ENCODE measurements around the gene C5orf52.
"Not testable (repeated sequence)": the region's sequence is repeated elsewhere in the genome, so short reads cannot be mapped to it uniquely, and the experiment has no call there.

Gene C5orf52

GRCh38 chr5:157690690-157691433 is 19.5 kb downstream of the C5orf52 start:
- peak overlapping the region in 2 of 5 donors; percentile 33 to 45 for H3K4me3 ChIP-seq (ENCODE audit: low read depth in 1 of 5, low read length in 5 of 5)

GRCh38 chr5:157693816-157694215 is 22.5 kb downstream of the C5orf52 start:
- not testable (repeated sequence) for H3K27ac ChIP-seq (ENCODE audit: low read depth, low read length); H3K36me3 ChIP-seq (ENCODE audit: control insufficient read depth in 5 of 5, insufficient read depth in 5 of 5, low read length in 5 of 5); H3K4me1 ChIP-seq (ENCODE audit: control insufficient read depth in 5 of 5, insufficient read depth in 5 of 5, low read length in 5 of 5); H3K9ac ChIP-seq (ENCODE audit: low read length in 5 of 5); H3K9me3 ChIP-seq (ENCODE audit: control insufficient read depth in 5 of 5, low read length in 5 of 5); H3K27me3 ChIP-seq (ENCODE audit: control insufficient read depth in 5 of 5, insufficient read depth in 4 of 5, low read length in 5 of 5); H3K4me3 ChIP-seq (ENCODE audit: low read depth in 1 of 5, low read length in 5 of 5)

More at GRCh38 chr5:157690690-157691433, 19.5 kb downstream of the C5orf52 start:
- Histone ChIP-seq H3K9me3 (ENCODE audit: control insufficient read depth in 5 of 5, low read length in 5 of 5) (peaks cover 0 to 5% (median 0%) of the 10 kb centered on the region in 5 donors), H3K27ac (ENCODE audit: low read depth, low read length) (no peak overlapping the region), H3K9ac (ENCODE audit: low read length in 5 of 5) (no peak overlapping the region), H3K4me1 (ENCODE audit: control insufficient read depth in 5 of 5, insufficient read depth in 5 of 5, low read length in 5 of 5) (peaks cover 0 to 9% (median 0%) of the 10 kb centered on the region in 5 donors), H3K27me3 (ENCODE audit: control insufficient read depth in 5 of 5, insufficient read depth in 4 of 5, low read length in 5 of 5) (peaks cover 0 to 2% (median 0%) of the 10 kb centered on the region in 5 donors), H3K36me3 (ENCODE audit: control insufficient read depth in 5 of 5, insufficient read depth in 5 of 5, low read length in 5 of 5) (no peaks in the 10 kb centered on the region)

- H3K4me3 ChIP-seq (ENCODE audit: low read depth in 1 of 5, low read length in 5 of 5) = not testable (repeated sequence)
Observed at GRCh38 chr5:157696154-157696553, 24.8 kb downstream of the C5orf52 start.

GRCh38 chr5:157698674-157699073 is 27.3 kb downstream of the C5orf52 start:
- not testable (repeated sequence) for H3K9me3 ChIP-seq (ENCODE audit: control insufficient read depth in 5 of 5, low read length in 5 of 5); H3K36me3 ChIP-seq (ENCODE audit: control insufficient read depth in 5 of 5, insufficient read depth in 5 of 5, low read length in 5 of 5); H3K27ac ChIP-seq (ENCODE audit: low read depth, low read length); H3K9ac ChIP-seq (ENCODE audit: low read length in 5 of 5); H3K27me3 ChIP-seq (ENCODE audit: control insufficient read depth in 5 of 5, insufficient read depth in 4 of 5, low read length in 5 of 5); H3K4me1 ChIP-seq (ENCODE audit: control insufficient read depth in 5 of 5, insufficient read depth in 5 of 5, low read length in 5 of 5); H3K4me3 ChIP-seq (ENCODE audit: low read depth in 1 of 5, low read length in 5 of 5)

More at GRCh38 chr5:157696154-157696553, 24.8 kb downstream of the C5orf52 start:
- H3K36me3 ChIP-seq (ENCODE audit: control insufficient read depth in 5 of 5, insufficient read depth in 5 of 5, low read length in 5 of 5); H3K27me3 ChIP-seq (ENCODE audit: control insufficient read depth in 5 of 5, insufficient read depth in 4 of 5, low read length in 5 of 5); H3K27ac ChIP-seq (ENCODE audit: low read depth, low read length); H3K4me1 ChIP-seq (ENCODE audit: control insufficient read depth in 5 of 5, insufficient read depth in 5 of 5, low read length in 5 of 5); H3K9ac ChIP-seq (ENCODE audit: low read length in 5 of 5); H3K9me3 ChIP-seq (ENCODE audit: control insufficient read depth in 5 of 5, low read length in 5 of 5): not testable (repeated sequence)

- peaks cover 3 to 5% (median 4%) of the 10 kb centered on the region in 5 donors for H3K9me3 ChIP-seq (ENCODE audit: control insufficient read depth in 5 of 5, low read length in 5 of 5)
- no peak overlapping the region for H3K4me3 ChIP-seq (ENCODE audit: low read depth in 1 of 5, low read length in 5 of 5)
- no peaks in the 10 kb centered on the region for H3K36me3 ChIP-seq (ENCODE audit: control insufficient read depth in 5 of 5, insufficient read depth in 5 of 5, low read length in 5 of 5)
- H3K9ac ChIP-seq (ENCODE audit: low read length in 5 of 5) = no peak overlapping the region
- no peaks in the 10 kb centered on the region for H3K27me3 ChIP-seq (ENCODE audit: control insufficient read depth in 5 of 5, insufficient read depth in 4 of 5, low read length in 5 of 5)
- no peak overlapping the region for H3K27ac ChIP-seq (ENCODE audit: low read depth, low read length)
- no peaks in the 10 kb centered on the region for H3K4me1 ChIP-seq (ENCODE audit: control insufficient read depth in 5 of 5, insufficient read depth in 5 of 5, low read length in 5 of 5)
Observed at GRCh38 chr5:157703736-157704135, 32.4 kb downstream of the C5orf52 start.

- Histone ChIP-seq H3K27ac (ENCODE audit: low read depth, low read length) (no peak overlapping the region), H3K9ac (ENCODE audit: low read length in 5 of 5) (no peak overlapping the region), H3K9me3 (ENCODE audit: control insufficient read depth in 5 of 5, low read length in 5 of 5) (no peaks in the 10 kb centered on the region), H3K4me3 (ENCODE audit: low read depth in 1 of 5, low read length in 5 of 5) (no peak overlapping the region), H3K36me3 (ENCODE audit: control insufficient read depth in 5 of 5, insufficient read depth in 5 of 5, low read length in 5 of 5) (no peaks in the 10 kb centered on the region), H3K27me3 (ENCODE audit: control insufficient read depth in 5 of 5, insufficient read depth in 4 of 5, low read length in 5 of 5) (no peaks in the 10 kb centered on the region), H3K4me1 (ENCODE audit: control insufficient read depth in 5 of 5, insufficient read depth in 5 of 5, low read length in 5 of 5) (no peaks in the 10 kb centered on the region)
Observed at GRCh38 chr5:157708866-157709265, 37.5 kb downstream of the C5orf52 start.

- Histone ChIP-seq H3K4me1 (ENCODE audit: control insufficient read depth in 5 of 5, insufficient read depth in 5 of 5, low read length in 5 of 5) (no peaks in the 10 kb centered on the region), H3K4me3 (ENCODE audit: low read depth in 1 of 5, low read length in 5 of 5) (no peak overlapping the region), H3K9ac (ENCODE audit: low read length in 5 of 5) (no peak overlapping the region), H3K27me3 (ENCODE audit: control insufficient read depth in 5 of 5, insufficient read depth in 4 of 5, low read length in 5 of 5) (no peaks in the 10 kb centered on the region), H3K27ac (ENCODE audit: low read depth, low read length) (no peak overlapping the region), H3K9me3 (ENCODE audit: control insufficient read depth in 5 of 5, low read length in 5 of 5) (no peaks in the 10 kb centered on the region), H3K36me3 (ENCODE audit: control insufficient read depth in 5 of 5, insufficient read depth in 5 of 5, low read length in 5 of 5) (no peaks in the 10 kb centered on the region)
Observed at GRCh38 chr5:157709346-157709745, 38.0 kb downstream of the C5orf52 start.

- Histone ChIP-seq H3K9ac (ENCODE audit: low read length in 5 of 5) (no peak overlapping the region), H3K27me3 (ENCODE audit: control insufficient read depth in 5 of 5, insufficient read depth in 4 of 5, low read length in 5 of 5) (no peaks in the 10 kb centered on the region), H3K4me1 (ENCODE audit: control insufficient read depth in 5 of 5, insufficient read depth in 5 of 5, low read length in 5 of 5) (no peaks in the 10 kb centered on the region), H3K36me3 (ENCODE audit: control insufficient read depth in 5 of 5, insufficient read depth in 5 of 5, low read length in 5 of 5) (no peaks in the 10 kb centered on the region), H3K9me3 (ENCODE audit: control insufficient read depth in 5 of 5, low read length in 5 of 5) (no peaks in the 10 kb centered on the region), H3K4me3 (ENCODE audit: low read depth in 1 of 5, low read length in 5 of 5) (no peak overlapping the region), H3K27ac (ENCODE audit: low read depth, low read length) (no peak overlapping the region)
Observed at GRCh38 chr5:157710431-157710830, 39.1 kb downstream of the C5orf52 start.

- H3K27me3 ChIP-seq (ENCODE audit: control insufficient read depth in 5 of 5, insufficient read depth in 4 of 5, low read length in 5 of 5) = no peaks in the 10 kb centered on the region
Observed at GRCh38 chr5:157710882-157711281, 39.5 kb downstream of the C5orf52 start.

GRCh38 chr5:157713830-157714595 is 42.7 kb downstream of the C5orf52 start:
- no peak overlapping the region for H3K4me3 ChIP-seq (ENCODE audit: low read depth in 1 of 5, low read length in 5 of 5)
- H3K27me3 ChIP-seq (ENCODE audit: control insufficient read depth in 5 of 5, insufficient read depth in 4 of 5, low read length in 5 of 5) = no peaks in the 10 kb centered on the region
- no peaks in the 10 kb centered on the region for H3K36me3 ChIP-seq (ENCODE audit: control insufficient read depth in 5 of 5, insufficient read depth in 5 of 5, low read length in 5 of 5)
- no peaks in the 10 kb centered on the region for H3K9me3 ChIP-seq (ENCODE audit: control insufficient read depth in 5 of 5, low read length in 5 of 5)
- H3K4me1 ChIP-seq (ENCODE audit: control insufficient read depth in 5 of 5, insufficient read depth in 5 of 5, low read length in 5 of 5) = peaks cover 0 to 8% (median 6%) of the 10 kb centered on the region in 5 donors
- H3K27ac ChIP-seq (ENCODE audit: low read depth, low read length) = no peak overlapping the region
- no peak overlapping the region for H3K9ac ChIP-seq (ENCODE audit: low read length in 5 of 5)

More at GRCh38 chr5:157710882-157711281, 39.5 kb downstream of the C5orf52 start:
- no peaks in the 10 kb centered on the region for H3K9me3 ChIP-seq (ENCODE audit: control insufficient read depth in 5 of 5, low read length in 5 of 5)
- no peak overlapping the region for H3K4me3 ChIP-seq (ENCODE audit: low read depth in 1 of 5, low read length in 5 of 5)
- H3K4me1 ChIP-seq (ENCODE audit: control insufficient read depth in 5 of 5, insufficient read depth in 5 of 5, low read length in 5 of 5) = no peaks in the 10 kb centered on the region
- H3K27ac ChIP-seq (ENCODE audit: low read depth, low read length) = no peak overlapping the region
- no peak overlapping the region for H3K9ac ChIP-seq (ENCODE audit: low read length in 5 of 5)
- no peaks in the 10 kb centered on the region for H3K36me3 ChIP-seq (ENCODE audit: control insufficient read depth in 5 of 5, insufficient read depth in 5 of 5, low read length in 5 of 5)

Data from subcutaneous abdominal adipose tissue (tissue), 5 donors.